HG03103 (cell line): ENCODE measurements around the gene PCDHGA1.
A peak's percentile ranks its signal among the peaks of the same experiment; 100 is the strongest.

ENCODE experiments used
- ATAC-seq: cut with Tn5 transposase; IDR thresholded peaks from one replicate; pipeline ENCODE4 v1.9.1; 2021; ENCODE audit warnings: low read depth; ENCODE audit not compliant: unreplicated experiment

PCDHGA1 gene

GRCh38 chr5:141524604-141525597 is 194.6 kb downstream of the PCDHGA1 start:
- ATAC-seq = peak; percentile 51

GRCh38 chr5:141525653-141526052 is 195.3 kb downstream of the PCDHGA1 start:
- ATAC-seq = no peak

GRCh38 chr5:141527426-141527825 is 197.1 kb downstream of the PCDHGA1 start:
- ATAC-seq = no peak

- no peak for ATAC-seq
Measured at GRCh38 chr5:141528291-141528984, 198.1 kb downstream of the PCDHGA1 start.

- ATAC-seq = peak; percentile 37
Measured at GRCh38 chr5:141529002-141529401, 198.7 kb downstream of the PCDHGA1 start.

GRCh38 chr5:141529873-141530272 is 199.6 kb downstream of the PCDHGA1 start:
- ATAC-seq = peak; percentile 51

GRCh38 chr5:141532726-141533125 is 202.4 kb downstream of the PCDHGA1 start:
- ATAC-seq = no peak

GRCh38 chr5:141533897-141534296 is 203.6 kb downstream of the PCDHGA1 start:
- ATAC-seq = no peak

GRCh38 chr5:141534492-141535213 is 204.3 kb downstream of the PCDHGA1 start:
- ATAC-seq = no peak

- no peak for ATAC-seq
Measured at GRCh38 chr5:141543053-141543452, 212.7 kb downstream of the PCDHGA1 start.

- no peak for ATAC-seq
Measured at GRCh38 chr5:141547488-141547887, 217.2 kb downstream of the PCDHGA1 start.

GRCh38 chr5:141547921-141548320 is 217.6 kb downstream of the PCDHGA1 start:
- no peak for ATAC-seq

- no peak for ATAC-seq
Measured at GRCh38 chr5:141557681-141558136, 227.4 kb downstream of the PCDHGA1 start.

- no peak for ATAC-seq
Measured at GRCh38 chr5:141558150-141558549, 227.8 kb downstream of the PCDHGA1 start.

- no peak for ATAC-seq
Measured at GRCh38 chr5:141559461-141559860, 229.1 kb downstream of the PCDHGA1 start.

- no peak for ATAC-seq
Measured at GRCh38 chr5:141560151-141560550, 229.8 kb downstream of the PCDHGA1 start.

GRCh38 chr5:141560725-141561483 is 230.6 kb downstream of the PCDHGA1 start:
- no peak for ATAC-seq
